Caco-2 (cell line): ENCODE results near the gene RAB19. TPM values are rescaled to one million over a fixed set of nuclear protein-coding genes. Genes with fewer than 3 reads are reported as not detected.

Source experiments
- BruUV-seq: library from RNA; stranded (reverse); fragments of 400-500 nt; replicated peaks from 2 replicates; lab custom pipeline; 2021; lab: Mats Ljungman, UMichigan
- CTCF ChIA-PET: fragments of 300-600 bp; sonication (Branson Sonifier 250); formaldehyde crosslinking; loops from one replicate; lab custom pipeline; 2022; ENCODE audit warnings: antibody characterized with exemption; lab: Charles Lee
- POLR2A ChIA-PET: fragments of 300-600 bp; sonication (Branson Sonifier 250); formaldehyde crosslinking; loops from one replicate; lab custom pipeline; 2022; ENCODE audit warnings: antibody characterized with exemption; lab: Charles Lee
- DNase-seq, 2 experiments: peaks; one replicate each; pipeline versions ENCODE4 v3.0.0 to v3.0.0-alpha.2; 2020 to 2022
- H3K27me3 ChIP-seq: replicated peaks from 2 replicates; pipeline ENCODE4 v1.6.0; 2011; ENCODE audit warnings: low read length; ENCODE audit not compliant: control insufficient read depth, insufficient read depth
- H3K36me3 ChIP-seq: 2 replicates; pipeline ENCODE4 v1.5.1; 2011; ENCODE audit warnings: low read length; ENCODE audit not compliant: control insufficient read depth, insufficient read depth
- H3K4me1 ChIP-seq: fragments of 250-450 bp; sonication (Bioruptor Pico); 2 replicates; pipeline ENCODE4 v1.5.1; 2020; ENCODE audit warnings: mild to moderate bottlenecking
- H3K4me3 ChIP-seq: 2 replicates; pipeline ENCODE4 v1.5.1; 2011; ENCODE audit warnings: low read depth, mild to moderate bottlenecking, control low read depth, low read length
- H3K9me3 ChIP-seq: fragments of 250-450 bp; sonication (Bioruptor Pico); 2 replicates; pipeline ENCODE4 v1.5.1; 2020; ENCODE audit warnings: mild to moderate bottlenecking, moderate library complexity
- H3K27ac Mint-ChIP-seq: one replicate; pipeline ENCODE4 v1.8.0; 2022; ENCODE audit warnings: mixed read lengths; ENCODE audit not compliant: unreplicated experiment
- H3K27me3 Mint-ChIP-seq: one replicate; pipeline ENCODE4 v1.8.0; 2022; ENCODE audit warnings: mixed read lengths; ENCODE audit not compliant: insufficient read depth, unreplicated experiment
- H3K36me3 Mint-ChIP-seq: one replicate; pipeline ENCODE4 v1.8.0; 2022; ENCODE audit warnings: mild to moderate bottlenecking, mixed read lengths; ENCODE audit not compliant: insufficient read depth, unreplicated experiment
- H3K4me1 Mint-ChIP-seq: one replicate; pipeline ENCODE4 v1.8.0; 2022; ENCODE audit warnings: low read depth, mixed read lengths; ENCODE audit not compliant: unreplicated experiment
- H3K4me3 Mint-ChIP-seq: one replicate; pipeline ENCODE4 v1.8.0; 2022; ENCODE audit warnings: mild to moderate bottlenecking, moderate library complexity, mixed read lengths; ENCODE audit not compliant: unreplicated experiment
- H3K9me3 Mint-ChIP-seq: one replicate; pipeline ENCODE4 v1.8.0; 2022; ENCODE audit warnings: mixed read lengths; ENCODE audit not compliant: unreplicated experiment
- intact Hi-C: fragments of 100-400 bp; cut with micrococcal nuclease; formaldehyde crosslinking; loops from one replicate; pipeline ENCODE4 v1.10.0; 2022; ENCODE audit not compliant: unreplicated experiment
- total RNA-seq: library from RNA; stranded (reverse); gene quantifications from 2 replicates; pipeline ENCODE4 v1.2.3, GENCODE V29; 2022
- TF ChIP-seq, protein P1 (sequence below), 2 experiments: fragments of 200-600 bp in 1 of 2; IDR thresholded peaks; 1 replicate in 1 of 2; 2 replicates in 1 of 2; pipeline versions ENCODE4 v1.5.1 to v1.8.0; 2011 to 2022; ENCODE audit warnings: antibody characterized with exemption in 1 of 2, control low read depth in 1 of 2, inconsistent platforms in 1 of 2, low read depth in 1 of 2, low read length in 1 of 2, mild to moderate bottlenecking in 1 of 2, moderate library complexity in 1 of 2; ENCODE audit not compliant: insufficient read depth in 1 of 2, severe bottlenecking in 1 of 2, unreplicated experiment in 1 of 2

RAB19 gene
- total RNA-seq, 1 experiment from 2014 or later, result 3.8 TPM

DNA sequence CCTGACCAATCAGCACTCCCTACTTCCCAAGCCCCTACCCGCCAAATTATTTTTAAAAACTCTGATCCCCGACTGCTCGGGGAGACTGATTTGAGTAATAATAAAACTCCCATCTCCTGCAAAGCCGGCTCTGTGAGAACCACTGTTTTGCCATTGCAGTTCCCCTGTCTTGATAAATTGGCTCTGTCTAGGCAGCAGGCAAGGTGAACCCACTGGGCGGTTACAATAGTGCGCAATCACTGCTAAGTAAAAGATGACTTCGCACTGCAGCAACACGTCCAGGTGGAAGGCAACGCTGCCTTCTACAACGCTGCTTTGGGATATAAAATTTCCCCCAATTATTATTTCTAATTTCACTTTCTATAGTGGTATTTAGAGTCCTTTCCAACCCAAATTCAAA is 14.4 kb upstream of the RAB19 start:
- Mint-ChIP-seq H3K4me1 (no peaks in the 10 kb centered on the region), H3K9me3 (no peaks in the 10 kb centered on the region), H3K4me3 (no peak overlapping the region), H3K27me3 (no peaks in the 10 kb centered on the region), H3K27ac (no peak overlapping the region), H3K36me3 (no peaks in the 10 kb centered on the region)
- Histone ChIP-seq H3K4me1 (no peaks in the 10 kb centered on the region), H3K27me3 (no peaks in the 10 kb centered on the region), H3K36me3 (no peaks in the 10 kb centered on the region), H3K4me3 (no peak overlapping the region), H3K9me3 (no peaks in the 10 kb centered on the region)
- no peak for DNase-seq
- intact Hi-C loops, result no loop called here
- TF ChIP-seq, protein P1, sequence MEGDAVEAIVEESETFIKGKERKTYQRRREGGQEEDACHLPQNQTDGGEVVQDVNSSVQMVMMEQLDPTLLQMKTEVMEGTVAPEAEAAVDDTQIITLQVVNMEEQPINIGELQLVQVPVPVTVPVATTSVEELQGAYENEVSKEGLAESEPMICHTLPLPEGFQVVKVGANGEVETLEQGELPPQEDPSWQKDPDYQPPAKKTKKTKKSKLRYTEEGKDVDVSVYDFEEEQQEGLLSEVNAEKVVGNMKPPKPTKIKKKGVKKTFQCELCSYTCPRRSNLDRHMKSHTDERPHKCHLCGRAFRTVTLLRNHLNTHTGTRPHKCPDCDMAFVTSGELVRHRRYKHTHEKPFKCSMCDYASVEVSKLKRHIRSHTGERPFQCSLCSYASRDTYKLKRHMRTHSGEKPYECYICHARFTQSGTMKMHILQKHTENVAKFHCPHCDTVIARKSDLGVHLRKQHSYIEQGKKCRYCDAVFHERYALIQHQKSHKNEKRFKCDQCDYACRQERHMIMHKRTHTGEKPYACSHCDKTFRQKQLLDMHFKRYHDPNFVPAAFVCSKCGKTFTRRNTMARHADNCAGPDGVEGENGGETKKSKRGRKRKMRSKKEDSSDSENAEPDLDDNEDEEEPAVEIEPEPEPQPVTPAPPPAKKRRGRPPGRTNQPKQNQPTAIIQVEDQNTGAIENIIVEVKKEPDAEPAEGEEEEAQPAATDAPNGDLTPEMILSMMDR (IDR thresholded peaks at IDR 0.05; ENCODE audit: insufficient read depth in 1 of 2, low read depth in 1 of 2, low read length in 1 of 2, severe bottlenecking in 1 of 2, unreplicated experiment in 1 of 2), result no peak
- CTCF ChIA-PET, result no interaction called here
- POLR2A ChIA-PET, result no interaction called here
- BruUV-seq, result no TSS peak

DNA sequence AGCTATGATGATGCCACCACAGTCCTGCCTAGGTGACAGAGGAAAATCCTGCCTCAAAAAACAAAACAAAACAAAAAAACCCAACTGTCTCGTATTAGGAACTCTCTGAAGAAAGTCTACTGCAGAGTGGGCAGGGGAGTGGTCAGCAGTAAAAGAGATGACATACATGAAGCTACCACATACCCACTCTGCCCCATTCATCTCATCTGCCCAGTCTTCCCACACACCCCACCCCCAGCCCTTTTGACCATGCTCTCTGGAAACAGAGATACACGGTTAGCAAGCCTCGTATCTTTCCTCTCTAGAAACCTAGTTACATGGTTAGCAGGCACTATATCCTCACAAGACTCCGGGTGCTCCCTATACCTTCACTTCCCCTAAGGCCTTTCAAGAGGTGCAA is 13.8 kb upstream of the RAB19 start:
- H3K27ac Mint-ChIP-seq, result no peak overlapping the region
- H3K9me3 ChIP-seq, result no peaks in the 10 kb centered on the region
- intact Hi-C loops, result no loop called here
- no peaks in the 10 kb centered on the region for H3K36me3 ChIP-seq
- no peaks in the 10 kb centered on the region for H3K27me3 ChIP-seq
- H3K4me3 Mint-ChIP-seq, result no peak overlapping the region
- TF ChIP-seq, protein P1 (IDR thresholded peaks at IDR 0.05; ENCODE audit: insufficient read depth in 1 of 2, low read depth in 1 of 2, low read length in 1 of 2, severe bottlenecking in 1 of 2, unreplicated experiment in 1 of 2), result no peak
- no peaks in the 10 kb centered on the region for H3K36me3 Mint-ChIP-seq
- CTCF ChIA-PET, result no interaction called here
- H3K4me3 ChIP-seq, result no peak overlapping the region
- POLR2A ChIA-PET, result interaction anchor here (0.6 kb wide), 1 partner anchor 1259 kb away, joined by 3 read pairs; no protein-coding TSS in a partner anchor
- no peak for DNase-seq
- H3K4me1 ChIP-seq, result no peaks in the 10 kb centered on the region
- H3K27me3 Mint-ChIP-seq, result no peaks in the 10 kb centered on the region
- no peaks in the 10 kb centered on the region for H3K9me3 Mint-ChIP-seq
- no peaks in the 10 kb centered on the region for H3K4me1 Mint-ChIP-seq
- no TSS peak for BruUV-seq

DNA sequence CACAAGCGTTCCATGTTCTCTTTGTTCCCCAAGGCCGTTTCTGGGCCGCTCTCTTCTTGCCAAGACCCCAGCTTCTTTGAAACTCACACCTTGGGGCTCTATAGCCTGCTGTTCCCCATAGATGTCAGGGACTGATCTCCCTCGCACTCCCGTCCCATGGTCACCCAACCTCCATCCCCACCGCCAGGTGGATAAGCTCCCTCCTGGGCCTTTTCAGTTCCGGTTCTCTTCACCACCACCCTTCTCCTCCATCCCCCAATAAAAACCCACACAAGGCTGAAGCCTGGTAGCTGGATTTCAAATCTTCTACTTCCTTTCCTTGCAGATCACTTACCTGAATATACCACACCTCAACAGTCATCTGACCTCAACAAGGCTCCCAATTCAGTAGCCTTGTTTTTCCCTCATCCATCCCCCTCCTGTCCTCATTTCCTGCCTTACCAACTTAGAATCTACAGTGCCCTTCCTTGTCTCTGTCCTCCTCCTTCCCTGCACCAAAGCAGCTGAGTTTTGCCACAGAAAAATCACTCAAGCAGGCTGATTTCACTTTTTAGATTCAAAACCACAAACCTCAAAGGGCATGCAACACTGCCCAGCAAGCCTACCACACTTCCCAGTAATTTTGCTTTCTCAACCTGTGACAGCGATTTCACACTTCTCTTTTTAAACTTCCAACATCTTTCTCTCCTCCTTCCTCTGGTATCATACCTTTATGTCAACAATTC is 13.2 kb upstream of the RAB19 start:
- H3K9me3 ChIP-seq, result no peaks in the 10 kb centered on the region
- no peak overlapping the region for H3K4me3 Mint-ChIP-seq
- intact Hi-C loops, result no loop called here
- no TSS peak for BruUV-seq
- H3K4me1 Mint-ChIP-seq, result no peaks in the 10 kb centered on the region
- DNase-seq, result no peak
- no peaks in the 10 kb centered on the region for H3K36me3 ChIP-seq
- H3K27me3 Mint-ChIP-seq, result no peaks in the 10 kb centered on the region
- no peak overlapping the region for H3K27ac Mint-ChIP-seq
- POLR2A ChIA-PET, result interaction anchor here (0.6 kb wide), 1 partner anchor 1259 kb away, joined by 3 read pairs; no protein-coding TSS in a partner anchor
- CTCF ChIA-PET, result no interaction called here
- H3K36me3 Mint-ChIP-seq, result no peaks in the 10 kb centered on the region
- H3K4me1 ChIP-seq, result no peaks in the 10 kb centered on the region
- no peak overlapping the region for H3K4me3 ChIP-seq
- TF ChIP-seq, protein P1 (IDR thresholded peaks at IDR 0.05; ENCODE audit: insufficient read depth in 1 of 2, low read depth in 1 of 2, low read length in 1 of 2, severe bottlenecking in 1 of 2, unreplicated experiment in 1 of 2), result no peak
- no peaks in the 10 kb centered on the region for H3K27me3 ChIP-seq
- H3K9me3 Mint-ChIP-seq, result no peaks in the 10 kb centered on the region
